Keratinocyte (primary cell): ENCODE data around the gene FBXO9.

ENCODE experiments used
- EZH2 ChIP-seq: IDR thresholded peaks from one replicate; pipeline ENCODE4 v1.6.1; 2012; ENCODE audit warnings: inconsistent platforms, mild to moderate bottlenecking, low read length, moderate library complexity
- TF ChIP-seq, protein P1 (sequence below), 3 experiments: IDR thresholded peaks in 1 of 3; conservative IDR thresholded peaks in 1 of 3; optimal IDR thresholded peaks in 1 of 3; 2 replicates in 2 of 3; 3 replicates in 1 of 3; pipeline versions ENCODE3 to v1.5.1; 2011; ENCODE audit warnings: low read length in 3 of 3, mild to moderate bottlenecking in 3 of 3, moderate library complexity in 2 of 3, control low read depth in 1 of 3, inconsistent platforms in 1 of 3; ENCODE audit not compliant: insufficient read depth in 2 of 3; ENCODE audit errors: extremely low read depth in 1 of 3

DNA sequence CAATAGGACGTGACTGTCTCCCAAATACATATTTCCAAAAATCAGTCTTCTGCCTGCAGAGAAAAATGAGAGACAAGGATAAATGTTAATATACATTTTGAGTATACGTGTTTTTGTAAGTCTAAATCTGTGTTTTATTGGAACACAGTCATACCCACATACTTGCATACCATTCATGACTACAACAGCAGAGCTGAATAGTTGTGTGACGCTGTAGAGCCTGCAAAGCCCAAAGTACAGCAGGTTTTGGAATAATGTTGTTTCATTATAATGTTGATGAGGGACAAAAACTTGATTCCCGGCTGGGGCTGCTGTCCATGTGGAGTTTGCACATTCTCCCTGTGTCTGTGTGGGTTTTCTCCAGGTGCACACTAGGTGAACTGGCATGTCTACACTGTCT lies 23.8 kb upstream of the FBXO9 start:
- TF ChIP-seq, protein P1, sequence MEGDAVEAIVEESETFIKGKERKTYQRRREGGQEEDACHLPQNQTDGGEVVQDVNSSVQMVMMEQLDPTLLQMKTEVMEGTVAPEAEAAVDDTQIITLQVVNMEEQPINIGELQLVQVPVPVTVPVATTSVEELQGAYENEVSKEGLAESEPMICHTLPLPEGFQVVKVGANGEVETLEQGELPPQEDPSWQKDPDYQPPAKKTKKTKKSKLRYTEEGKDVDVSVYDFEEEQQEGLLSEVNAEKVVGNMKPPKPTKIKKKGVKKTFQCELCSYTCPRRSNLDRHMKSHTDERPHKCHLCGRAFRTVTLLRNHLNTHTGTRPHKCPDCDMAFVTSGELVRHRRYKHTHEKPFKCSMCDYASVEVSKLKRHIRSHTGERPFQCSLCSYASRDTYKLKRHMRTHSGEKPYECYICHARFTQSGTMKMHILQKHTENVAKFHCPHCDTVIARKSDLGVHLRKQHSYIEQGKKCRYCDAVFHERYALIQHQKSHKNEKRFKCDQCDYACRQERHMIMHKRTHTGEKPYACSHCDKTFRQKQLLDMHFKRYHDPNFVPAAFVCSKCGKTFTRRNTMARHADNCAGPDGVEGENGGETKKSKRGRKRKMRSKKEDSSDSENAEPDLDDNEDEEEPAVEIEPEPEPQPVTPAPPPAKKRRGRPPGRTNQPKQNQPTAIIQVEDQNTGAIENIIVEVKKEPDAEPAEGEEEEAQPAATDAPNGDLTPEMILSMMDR (optimal IDR thresholded peaks at IDR 0.05 in 1 of 3, IDR thresholded peaks at IDR 0.05 in 1 of 3, conservative IDR thresholded peaks at IDR 0.05 in 1 of 3; ENCODE audit: extremely low read depth in 1 of 3, insufficient read depth in 2 of 3, low read length in 3 of 3) = no peak
- no peak for TF ChIP-seq EZH2
